ENCODE results near the gene VPS11. TPM values are rescaled to one million over a fixed set of nuclear protein-coding genes. Genes with fewer than 3 reads are reported as not detected.

Gene VPS11
- total and polyA plus RNA-seq, 7 donors, result 13.4 to 37.0 (median 27.4) TPM

DNA sequence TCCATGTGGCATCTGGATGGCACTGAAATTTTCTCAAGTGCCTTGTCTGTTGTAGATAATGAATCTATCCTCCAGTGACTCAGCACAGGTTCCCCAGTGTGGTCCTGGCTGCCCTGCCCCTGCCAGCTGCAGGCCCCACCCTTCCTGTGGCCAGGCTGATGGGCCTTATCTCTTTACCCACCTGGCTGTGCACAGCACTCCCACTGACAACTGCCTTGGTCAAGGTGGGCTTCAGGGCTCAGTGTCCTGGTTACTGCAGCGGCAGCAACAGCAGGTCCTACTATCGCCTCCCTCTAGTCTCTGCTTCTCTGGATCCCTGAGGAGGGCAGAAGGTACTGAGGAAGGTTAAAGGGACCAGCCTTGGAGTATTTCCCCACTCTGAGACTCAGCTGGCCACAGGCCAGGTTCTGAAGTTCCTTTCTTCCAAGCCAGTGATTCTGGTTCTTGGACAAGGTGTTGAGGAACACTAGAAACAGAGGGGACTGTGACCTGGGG, 20.2 kb downstream of the VPS11 start:
- intact Hi-C loops (cut with DNase I), result no loop called here
- H3K36me3 ChIP-seq, result peaks cover 0 to 4% (median 0%) of the 10 kb centered on the region in 4 donors

DNA sequence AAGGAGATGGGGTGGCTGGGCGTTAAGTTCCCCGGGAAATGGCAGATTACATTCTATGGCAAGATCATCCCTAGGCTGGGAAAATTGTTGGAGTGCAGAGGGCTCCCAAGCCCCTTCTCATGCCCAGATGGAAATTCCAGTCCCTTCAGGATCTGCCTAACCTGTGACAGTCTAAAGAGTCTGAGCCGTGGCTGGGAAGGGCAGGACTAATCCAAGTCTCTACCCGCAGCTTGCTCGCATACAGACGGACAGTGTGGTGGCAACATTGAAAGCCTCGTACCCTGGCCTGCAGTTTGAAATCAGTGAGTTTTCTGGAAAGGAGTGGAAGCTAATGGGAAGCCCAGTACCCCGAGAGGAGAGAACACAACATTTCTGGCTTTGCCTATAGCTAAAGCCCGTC, 20.8 kb downstream of the VPS11 start:
- no peak for DNase-seq
- 95 to 97% methylated on average over 9 of the region's 9 CpGs for WGBS, 2 donors
- Histone ChIP-seq H3K9me3 (no peaks in the 10 kb centered on the region), H3K27me3 (no peaks in the 10 kb centered on the region), H3K27ac (no peak overlapping the region), H3K36me3 (peaks cover 0 to 4% (median 1%) of the 10 kb centered on the region in 4 donors), H3K4me1 (peaks cover 0 to 30% (median 26%) of the 10 kb centered on the region in 4 donors), H3K4me3 (no peak overlapping the region)
- TF ChIP-seq POLR2AphosphoS5 (IDR thresholded peaks at IDR 0.05) (no peak), POLR2A (IDR thresholded peaks at IDR 0.05) (no peak), EP300 (IDR thresholded peaks at IDR 0.05) (no peak)
- TF ChIP-seq, protein P1, sequence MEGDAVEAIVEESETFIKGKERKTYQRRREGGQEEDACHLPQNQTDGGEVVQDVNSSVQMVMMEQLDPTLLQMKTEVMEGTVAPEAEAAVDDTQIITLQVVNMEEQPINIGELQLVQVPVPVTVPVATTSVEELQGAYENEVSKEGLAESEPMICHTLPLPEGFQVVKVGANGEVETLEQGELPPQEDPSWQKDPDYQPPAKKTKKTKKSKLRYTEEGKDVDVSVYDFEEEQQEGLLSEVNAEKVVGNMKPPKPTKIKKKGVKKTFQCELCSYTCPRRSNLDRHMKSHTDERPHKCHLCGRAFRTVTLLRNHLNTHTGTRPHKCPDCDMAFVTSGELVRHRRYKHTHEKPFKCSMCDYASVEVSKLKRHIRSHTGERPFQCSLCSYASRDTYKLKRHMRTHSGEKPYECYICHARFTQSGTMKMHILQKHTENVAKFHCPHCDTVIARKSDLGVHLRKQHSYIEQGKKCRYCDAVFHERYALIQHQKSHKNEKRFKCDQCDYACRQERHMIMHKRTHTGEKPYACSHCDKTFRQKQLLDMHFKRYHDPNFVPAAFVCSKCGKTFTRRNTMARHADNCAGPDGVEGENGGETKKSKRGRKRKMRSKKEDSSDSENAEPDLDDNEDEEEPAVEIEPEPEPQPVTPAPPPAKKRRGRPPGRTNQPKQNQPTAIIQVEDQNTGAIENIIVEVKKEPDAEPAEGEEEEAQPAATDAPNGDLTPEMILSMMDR (IDR thresholded peaks at IDR 0.05), result no peak
- intact Hi-C loops (cut with DNase I), result no loop called here

More for the DNA sequence above, 20.2 kb downstream of the VPS11 start:
- TF ChIP-seq, protein P1 (IDR thresholded peaks at IDR 0.05), result no peak
- no peak for TF ChIP-seq EP300 (IDR thresholded peaks at IDR 0.05)
- no peak for TF ChIP-seq POLR2A (IDR thresholded peaks at IDR 0.05)
- TF ChIP-seq POLR2AphosphoS5 (IDR thresholded peaks at IDR 0.05), result no peak
- no peak for DNase-seq
- WGBS, 2 donors, result 84 to 97% methylated on average over 2 of the region's 2 CpGs
- Histone ChIP-seq H3K9me3 (no peaks in the 10 kb centered on the region), H3K4me1 (peaks cover 0 to 24% (median 19%) of the 10 kb centered on the region in 4 donors), H3K27ac (no peak overlapping the region), H3K27me3 (no peaks in the 10 kb centered on the region), H3K4me3 (no peak overlapping the region)

DNA sequence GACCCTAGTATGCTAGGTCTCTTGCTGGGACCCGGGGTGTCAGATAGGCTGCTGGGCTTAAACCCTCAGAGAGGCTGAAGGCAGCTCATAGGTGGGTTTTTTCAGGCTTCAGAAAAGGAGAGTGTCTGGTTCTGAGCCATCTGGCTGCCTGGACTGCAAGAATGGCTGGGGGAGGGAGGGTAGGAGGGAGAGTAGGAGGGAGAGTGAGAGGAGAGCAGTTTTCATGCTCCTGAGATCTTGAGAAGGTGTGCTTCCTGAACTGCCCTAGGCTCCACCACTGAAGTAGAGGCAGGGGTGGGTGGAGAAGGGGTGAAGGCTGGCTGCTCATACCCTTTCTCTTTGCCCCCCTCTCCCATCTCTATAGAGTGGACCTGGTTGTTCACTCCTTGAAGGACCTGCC, 21.7 kb downstream of the VPS11 start:
- no peak for DNase-seq
- TF ChIP-seq, protein P1 (IDR thresholded peaks at IDR 0.05), result no peak
- TF ChIP-seq POLR2AphosphoS5 (IDR thresholded peaks at IDR 0.05) (no peak), EP300 (IDR thresholded peaks at IDR 0.05) (no peak), POLR2A (IDR thresholded peaks at IDR 0.05) (no peak)
- WGBS, 2 donors, result 93 to 100% methylated on average over 1 of the region's 1 CpG
- Histone ChIP-seq H3K27me3 (no peaks in the 10 kb centered on the region), H3K4me3 (no peak overlapping the region), H3K9me3 (no peaks in the 10 kb centered on the region), H3K4me1 (peaks cover 0 to 37% (median 30%) of the 10 kb centered on the region in 4 donors), H3K27ac (no peak overlapping the region), H3K36me3 (peaks cover 0 to 4% (median 1%) of the 10 kb centered on the region in 4 donors)
- intact Hi-C loops (cut with DNase I), result no loop called here

DNA sequence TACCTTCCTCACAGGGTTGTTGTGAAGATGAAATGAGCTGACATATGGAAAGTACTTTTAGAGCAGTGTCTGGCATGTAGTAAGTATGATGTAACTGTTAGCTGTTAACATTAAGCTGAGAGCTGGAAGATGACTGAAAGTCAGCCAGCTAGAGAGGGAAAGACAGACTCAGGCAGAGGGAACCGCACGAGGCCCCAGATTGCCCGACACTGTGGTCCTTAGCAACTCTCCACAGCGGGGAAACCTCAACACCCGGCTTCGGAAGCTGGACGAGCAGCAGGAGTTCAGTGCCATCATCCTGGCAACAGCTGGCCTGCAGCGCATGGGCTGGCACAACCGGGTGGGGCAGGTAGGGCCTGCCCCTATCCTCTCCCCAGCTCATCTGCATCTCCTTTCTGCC, 23.6 kb downstream of the VPS11 start:
- H3K9me3 ChIP-seq, result no peaks in the 10 kb centered on the region
- no peak for TF ChIP-seq EP300 (IDR thresholded peaks at IDR 0.05)
- no peaks in the 10 kb centered on the region for H3K27me3 ChIP-seq
- no peak overlapping the region for H3K4me3 ChIP-seq
- H3K4me1 ChIP-seq, result peaks cover 0 to 37% (median 23%) of the 10 kb centered on the region in 4 donors
- no peak for DNase-seq
- no peak overlapping the region for H3K27ac ChIP-seq
- H3K36me3 ChIP-seq, result peaks cover 0 to 4% (median 1%) of the 10 kb centered on the region in 4 donors
- intact Hi-C loops (cut with DNase I), result no loop called here
- 81% methylated on average over 9 of the region's 9 CpGs for WGBS, 2 donors

DNA sequence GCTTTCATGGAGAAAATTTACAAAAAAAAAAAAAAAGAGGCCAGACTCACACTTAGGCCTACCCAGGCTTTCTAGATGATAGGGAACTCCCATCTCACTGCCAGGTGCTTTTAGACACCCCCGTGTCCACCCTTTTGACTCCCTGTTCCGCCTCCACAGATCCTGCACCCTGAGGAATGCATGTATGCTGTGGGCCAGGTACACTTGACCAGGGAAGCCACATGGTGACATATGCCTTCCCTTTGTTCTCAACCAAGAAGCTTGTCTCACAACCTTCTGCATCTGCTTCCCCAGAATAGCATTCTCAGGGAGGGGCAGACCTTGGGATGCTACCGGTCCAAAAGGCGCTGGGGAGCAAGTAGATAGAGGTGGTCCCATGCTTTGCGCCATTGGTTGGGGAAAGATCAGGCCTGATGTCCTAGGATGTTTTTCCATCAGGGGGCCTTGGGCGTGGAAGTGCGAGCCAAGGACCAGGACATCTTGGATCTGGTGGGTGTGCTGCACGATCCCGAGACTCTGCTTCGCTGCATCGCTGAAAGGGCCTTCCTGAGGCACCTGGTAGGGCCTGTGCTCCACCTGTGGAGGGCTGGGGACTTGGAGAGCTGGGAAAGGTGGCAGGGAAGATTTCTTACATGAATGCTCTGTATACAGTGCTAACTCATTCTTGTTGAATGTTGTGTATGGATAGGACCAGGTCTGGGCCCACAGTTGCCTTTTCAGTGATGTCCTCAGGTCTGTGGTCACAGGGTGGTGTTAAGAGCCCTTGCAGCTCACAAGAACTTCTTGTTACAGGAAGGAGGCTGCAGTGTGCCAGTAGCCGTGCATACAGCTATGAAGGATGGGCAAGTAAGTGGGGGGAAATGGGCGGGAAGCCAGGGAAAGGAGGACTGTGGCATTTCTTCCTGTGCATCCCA, 24.6 kb downstream of the VPS11 start:
- no peaks in the 10 kb centered on the region for H3K27me3 ChIP-seq
- intact Hi-C loops (cut with DNase I), result no loop called here
- H3K27ac ChIP-seq, result peak overlapping the region in 3 of 4 donors; percentile 97 to 98 (median 98)
- peaks cover 0 to 12% (median 2%) of the 10 kb centered on the region in 4 donors for H3K36me3 ChIP-seq
- 86 to 87% methylated on average over 13 of the region's 13 CpGs for WGBS, 2 donors
- H3K9me3 ChIP-seq, result no peaks in the 10 kb centered on the region
- TF ChIP-seq POLR2AphosphoS5 (IDR thresholded peaks at IDR 0.05) (no peak), POLR2A (IDR thresholded peaks at IDR 0.05) (no peak), EP300 (IDR thresholded peaks at IDR 0.05) (no peak)
- TF ChIP-seq, protein P1 (IDR thresholded peaks at IDR 0.05), result no peak
- DNase-seq, result no peak
- H3K4me3 ChIP-seq, result no peak overlapping the region
- H3K4me1 ChIP-seq, result peaks cover 0 to 37% (median 22%) of the 10 kb centered on the region in 4 donors
